HG02938 (cell line): ENCODE measurements around the gene AP1B1.
"Not testable (repeated sequence)": the region's sequence is repeated elsewhere in the genome, so short reads cannot be mapped to it uniquely, and the experiment has no call there.

Source experiments
- ATAC-seq: cut with Tn5 transposase; IDR thresholded peaks from one replicate; pipeline ENCODE4 v1.9.1; 2021; ENCODE audit warnings: mild to moderate bottlenecking, moderate library complexity; ENCODE audit not compliant: unreplicated experiment

AP1B1 gene

GRCh38 chr22:29388759-29389090, 355 bp upstream of the AP1B1 start:
- no peak for ATAC-seq

GRCh38 chr22:29386708-29387107, 1.7 kb downstream of the AP1B1 start:
- no peak for ATAC-seq

DNA sequence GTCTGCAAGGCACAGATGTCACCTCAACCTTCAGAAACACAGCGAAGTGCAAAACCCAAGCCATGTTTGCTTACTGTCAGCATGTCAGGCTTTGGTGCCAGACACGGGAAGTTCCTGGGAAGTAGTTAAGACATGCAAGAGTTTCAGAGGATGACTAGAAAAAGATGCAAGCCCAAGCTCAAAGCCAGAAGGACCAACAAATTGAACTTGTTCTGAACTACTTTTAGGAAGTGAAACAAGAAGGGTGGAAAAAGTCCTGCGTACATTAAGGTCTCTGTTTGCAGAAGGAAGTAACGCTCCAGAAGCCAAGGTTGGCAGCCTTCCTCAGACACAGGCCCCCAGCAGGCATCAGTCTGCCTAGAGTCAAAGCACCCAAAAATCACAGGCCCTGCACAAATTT, 2.6 kb downstream of the AP1B1 start:
- no peak for ATAC-seq

GRCh38 chr22:29385151-29385704, 3.1 kb downstream of the AP1B1 start:
- ATAC-seq, result no peak

- ATAC-seq, result no peak
These were observed 4.6 kb downstream of the AP1B1 start for GRCh38 chr22:29383740-29384139.

DNA sequence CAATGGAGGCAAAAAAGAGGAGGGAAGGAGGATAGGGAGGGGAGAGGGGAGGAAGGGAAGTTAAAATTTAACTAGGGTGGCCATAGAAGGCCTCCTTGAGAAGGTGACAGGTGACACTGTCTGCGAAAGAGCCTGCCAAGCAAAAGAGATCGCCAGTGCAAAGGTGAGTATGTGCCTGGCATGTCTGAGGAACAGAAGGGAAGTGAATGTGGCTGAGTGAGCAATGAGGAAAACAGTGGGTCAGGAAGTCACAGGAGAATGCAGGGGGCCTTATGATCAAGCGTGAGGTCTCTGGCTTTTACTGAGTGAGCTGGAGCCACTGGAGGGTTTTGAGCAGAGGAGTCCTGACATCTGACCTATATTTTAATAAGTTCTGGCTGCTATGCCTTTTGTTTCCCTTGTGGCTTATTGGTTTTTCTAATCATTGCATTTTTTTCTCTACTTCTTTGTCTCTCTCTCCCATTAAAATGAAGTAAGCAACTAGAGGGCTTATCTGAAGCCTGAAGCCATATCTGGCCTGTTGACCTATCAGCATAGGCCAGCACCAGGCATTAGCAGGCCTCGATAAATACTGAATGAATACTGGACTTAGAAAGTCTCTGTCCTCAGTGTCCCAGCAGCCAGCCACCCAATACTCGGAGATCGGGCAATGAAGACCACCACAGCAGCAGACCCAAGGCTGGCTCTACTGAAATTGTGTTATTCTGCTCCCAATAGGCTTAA, 5.6 kb downstream of the AP1B1 start:
- no peak for ATAC-seq

- ATAC-seq, result no peak
These were observed 7.5 kb downstream of the AP1B1 start for GRCh38 chr22:29380856-29381255.

DNA sequence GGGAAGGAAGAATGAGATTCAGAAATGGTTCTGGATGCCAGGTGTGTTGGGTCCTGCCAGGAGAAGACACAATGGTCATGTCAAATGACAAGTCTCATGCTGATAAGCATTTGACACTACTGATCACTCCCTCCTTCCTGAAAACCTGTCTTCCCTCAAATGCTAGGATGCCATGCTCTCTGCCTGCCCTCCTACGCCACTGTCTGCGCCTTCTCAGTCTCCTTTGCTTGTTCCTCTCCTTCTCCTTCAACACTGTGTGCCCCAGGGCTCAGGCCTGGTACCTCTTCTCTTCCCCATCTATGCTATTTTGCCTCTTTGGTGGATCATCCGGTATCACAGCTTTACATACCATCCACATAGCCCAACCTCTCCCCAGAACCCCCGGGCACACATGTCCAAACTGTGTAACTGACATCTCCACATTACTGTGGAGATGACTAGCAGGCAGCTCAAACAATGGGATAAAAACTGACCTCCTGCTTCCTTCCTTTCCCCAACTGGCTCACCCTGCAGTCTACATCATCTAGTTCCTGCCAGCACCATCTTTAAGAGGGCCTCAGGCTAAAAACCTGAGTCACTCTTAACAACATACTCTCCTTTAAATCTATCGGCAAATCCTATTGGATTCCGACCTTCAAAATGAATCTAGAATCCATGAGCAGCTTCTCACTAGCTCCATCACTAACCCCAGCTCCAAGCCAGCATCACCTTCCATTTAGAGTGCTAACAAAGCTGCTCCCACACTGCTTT, 8.2 kb downstream of the AP1B1 start:
- no peak for ATAC-seq

- no peak for ATAC-seq
These were observed 9.1 kb downstream of the AP1B1 start for GRCh38 chr22:29379258-29379657.

DNA sequence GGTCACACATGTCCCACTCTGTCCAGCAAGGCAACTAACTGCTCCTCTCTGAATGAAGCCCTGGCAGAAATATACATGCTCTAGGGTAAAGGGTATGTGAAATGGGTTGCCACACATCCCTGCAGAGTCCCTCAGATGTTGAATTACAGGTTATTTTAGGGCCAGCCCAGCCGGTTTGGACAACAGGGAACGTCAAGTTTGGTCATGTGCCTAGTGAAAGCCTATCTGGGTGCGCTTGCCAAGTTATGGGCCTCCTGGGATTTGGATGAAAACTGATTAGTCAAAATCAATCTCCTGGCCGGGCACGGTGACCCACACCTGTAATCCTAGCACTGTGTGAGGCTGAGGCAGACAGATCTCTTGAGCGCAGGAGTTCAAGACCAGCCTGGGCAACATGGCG, 10.4 kb downstream of the AP1B1 start:
- no peak for ATAC-seq

DNA sequence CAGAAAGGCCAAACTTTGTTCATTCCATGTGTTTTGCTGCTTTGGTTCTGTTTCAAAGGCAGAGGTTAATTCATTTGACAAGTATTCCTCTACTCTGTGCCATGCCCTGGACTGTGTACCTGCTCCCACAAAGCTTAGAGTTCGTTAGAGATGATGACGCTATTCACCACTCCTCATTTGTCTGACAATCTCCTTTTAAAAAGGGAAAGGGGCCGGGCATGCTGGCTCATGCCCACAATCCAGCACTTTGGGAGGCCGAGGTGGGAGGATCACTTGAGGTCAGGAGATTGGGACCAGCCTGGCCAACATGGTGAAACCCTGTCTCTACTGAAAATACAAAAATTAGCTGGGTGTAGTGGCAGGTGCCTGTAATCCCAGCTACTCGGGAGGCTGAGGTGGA, 11.7 kb downstream of the AP1B1 start:
- not testable (repeated sequence) for ATAC-seq

- ATAC-seq, result no peak
These were observed 12.8 kb downstream of the AP1B1 start for GRCh38 chr22:29375398-29376076.

- ATAC-seq, result not testable (repeated sequence)
These were observed 13.6 kb downstream of the AP1B1 start for GRCh38 chr22:29374806-29375205.

DNA sequence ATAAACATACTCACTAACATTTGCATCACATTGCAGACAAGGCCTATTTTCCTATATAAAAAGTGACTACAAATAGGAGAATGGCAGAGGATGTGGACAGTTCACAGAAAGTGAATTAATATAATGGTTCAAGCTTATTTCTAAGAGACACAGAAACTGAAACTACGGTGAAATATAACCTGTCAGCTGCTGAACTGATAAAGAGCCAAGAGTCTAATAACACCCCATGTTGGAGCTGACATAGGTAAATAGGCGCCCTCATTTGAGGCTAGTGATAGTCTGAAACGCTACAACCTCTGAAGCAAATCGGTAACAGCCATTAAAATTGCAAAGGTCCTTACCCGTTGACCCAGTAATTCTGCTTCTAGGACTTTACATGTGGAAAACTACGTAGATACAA, 14.0 kb downstream of the AP1B1 start:
- no peak for ATAC-seq

GRCh38 chr22:29370537-29370936, 17.8 kb downstream of the AP1B1 start:
- ATAC-seq, result no peak

DNA sequence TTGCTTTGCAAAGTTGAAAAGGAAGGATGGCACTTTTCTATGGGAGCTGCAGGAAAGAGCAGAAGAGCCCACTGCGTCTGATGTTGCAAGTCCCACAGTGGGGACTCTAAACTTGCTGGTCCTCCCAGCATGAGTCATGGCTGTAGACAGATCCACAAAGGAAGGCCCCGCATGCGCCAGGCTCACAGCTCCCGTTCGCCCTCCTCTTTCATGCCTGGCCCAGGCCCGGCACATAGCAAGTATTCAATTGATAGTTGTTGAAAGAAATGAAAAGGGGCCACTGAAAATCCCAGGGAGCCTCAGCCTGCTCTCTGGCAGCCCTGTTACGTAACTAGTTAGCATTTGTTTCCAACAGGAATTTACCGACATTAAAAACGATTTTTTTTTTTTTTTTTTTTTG, 18.9 kb downstream of the AP1B1 start:
- no peak for ATAC-seq

DNA sequence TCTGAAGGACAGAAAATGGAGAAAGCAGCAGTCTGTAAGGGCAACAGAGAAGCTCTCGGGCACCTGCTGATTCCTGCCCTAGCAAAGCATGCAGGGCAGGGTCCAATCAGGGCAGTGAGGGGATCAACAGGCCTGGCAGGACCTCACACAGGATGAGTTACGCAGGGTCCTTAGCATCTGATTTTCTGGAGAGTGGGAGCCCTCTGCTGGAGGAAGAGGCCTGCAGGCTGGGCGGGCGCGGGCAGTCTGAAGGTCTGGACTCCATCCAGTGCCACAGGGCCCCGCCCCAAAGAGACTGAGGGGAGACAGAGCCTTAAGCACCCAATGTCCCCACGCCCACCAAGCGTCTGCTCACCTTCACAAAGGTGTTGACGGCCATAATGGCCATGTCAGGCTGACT, 28.9 kb downstream of the AP1B1 start:
- ATAC-seq, result no peak

- ATAC-seq, result not testable (repeated sequence)
These were observed 31.0 kb downstream of the AP1B1 start for GRCh38 chr22:29357193-29357890.

DNA sequence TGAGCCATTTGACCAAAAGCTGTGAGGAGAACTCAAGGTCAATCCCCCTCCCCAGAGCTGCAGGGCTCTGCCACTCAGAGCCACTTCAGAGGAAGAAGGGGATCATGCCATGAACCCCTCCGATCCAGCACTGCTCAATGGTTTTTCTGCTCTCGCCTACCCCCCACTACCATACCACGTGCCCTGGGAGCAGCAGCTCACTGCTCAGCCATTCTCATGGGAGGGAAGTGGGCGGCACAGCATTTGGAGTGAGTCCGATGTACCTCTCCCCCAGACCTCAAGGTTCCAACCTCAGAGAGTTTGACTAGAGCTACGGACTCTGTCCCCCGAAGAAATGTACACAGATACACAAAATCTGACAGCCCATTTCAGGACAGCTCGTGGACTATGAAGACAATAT, 34.5 kb downstream of the AP1B1 start:
- ATAC-seq, result no peak

DNA sequence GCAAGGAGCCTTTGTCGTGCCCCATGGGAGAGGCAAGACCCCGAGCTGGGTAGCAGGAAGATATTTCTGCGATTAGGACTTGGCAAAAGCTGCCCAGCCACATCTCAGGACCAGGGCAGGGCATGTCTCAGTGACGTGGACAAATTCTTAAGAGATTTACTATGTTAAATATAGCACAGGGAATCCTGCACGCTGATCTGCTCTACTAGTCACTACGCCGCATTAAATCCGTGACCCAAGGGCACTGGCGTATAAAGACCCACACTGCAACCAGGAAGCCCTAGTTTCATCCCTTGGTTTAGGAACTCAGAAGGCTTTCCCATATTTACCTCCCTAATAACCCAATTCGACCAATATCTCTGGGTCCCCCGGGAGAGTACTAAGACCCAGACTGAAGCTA, 35.1 kb downstream of the AP1B1 start:
- ATAC-seq, result no peak

GRCh38 chr22:29352778-29353177, 35.6 kb downstream of the AP1B1 start:
- ATAC-seq, result no peak
